GM12878 (cell line): ENCODE measurements around the gene PITPNC1. TPM values are rescaled to one million over a fixed set of nuclear protein-coding genes. Genes with fewer than 3 reads are reported as not detected.

ENCODE experiments used
- ATAC-seq: fragments of 200-7000 bp; cut with Tn5 transposase; 3 replicates; pipeline ENCODE4 v1.9.1; 2020; ENCODE audit warnings: mild to moderate bottlenecking, moderate library complexity
- BruUV-seq: library from RNA; stranded (reverse); fragments of 400-500 nt; replicated peaks from 2 replicates; lab custom pipeline; 2021; lab: Mats Ljungman, UMichigan
- CTCF ChIA-PET: fragments of 300-600 bp; sonication (Branson Sonifier 250); formaldehyde crosslinking; extraction: SDS; loops from one replicate; lab custom pipeline; 2021; ENCODE audit warnings: inconsistent platforms; lab: Yijun Ruan, JAX
- POLR2A ChIA-PET: fragments of 350-600 bp; formaldehyde crosslinking; extraction: SDS; loops from one replicate; lab custom pipeline; 2021; ENCODE audit warnings: inconsistent platforms; lab: Charles Lee
- RAD21 ChIA-PET: fragments of 300-600 bp; sonication (Branson Sonifier 250); formaldehyde crosslinking; loops from one replicate; lab custom pipeline; 2023; ENCODE audit warnings: antibody characterized with exemption; ENCODE audit not compliant: unreplicated experiment; lab: Charles Lee
- SMC1A ChIA-PET: fragments of 300-600 bp; sonication (Branson Sonifier 250); formaldehyde crosslinking; loops from one replicate; lab custom pipeline; 2023; ENCODE audit not compliant: unreplicated experiment, uncharacterized antibody; lab: Charles Lee
- DNase-seq: peaks from one replicate; pipeline ENCODE4 v3.0.0-alpha.2; 2011; ENCODE audit warnings: low read depth, low spot score
- FAIRE-seq: peaks from 3 replicates; lab custom pipeline; 2011; peaks lifted over from hg19 to GRCh38; lab: Jason Lieb, UNC
- H2AFZ ChIP-seq: 2 replicates; pipeline ENCODE4 v1.6.0; 2011; ENCODE audit warnings: low read depth, low read length, control low read depth; ENCODE audit not compliant: control insufficient read depth
- H3K27ac ChIP-seq: 2 replicates; pipeline ENCODE4 v1.5.1; 2011; ENCODE audit warnings: control low read depth; ENCODE audit not compliant: control insufficient read depth, insufficient read depth
- H3K27me3 ChIP-seq, 2 experiments: replicated peaks in 1 of 2; 2 replicates each; pipeline versions ENCODE4 v1.6.0 to v1.6.1; 2011; ENCODE audit warnings: low read length in 1 of 2; ENCODE audit not compliant: control insufficient read depth in 2 of 2, insufficient read depth in 2 of 2
- H3K36me3 ChIP-seq, 2 experiments: 2 replicates each; pipeline ENCODE4 v1.5.1; 2011; ENCODE audit warnings: low read length in 1 of 2; ENCODE audit not compliant: control insufficient read depth in 2 of 2, insufficient read depth in 2 of 2
- H3K4me1 ChIP-seq: 2 replicates; pipeline ENCODE4 v1.6.1; 2011; ENCODE audit warnings: mild to moderate bottlenecking, low read length, moderate library complexity, mixed read lengths; ENCODE audit not compliant: control insufficient read depth, insufficient read depth
- H3K4me2 ChIP-seq: 2 replicates; pipeline ENCODE4 v1.6.0; 2011; ENCODE audit warnings: control low read depth; ENCODE audit not compliant: control insufficient read depth, insufficient read depth
- H3K4me3 ChIP-seq: fragments of 200-600 bp; sonication (generic); 2 replicates; pipeline ENCODE4 v1.5.1; 2016
- H3K79me2 ChIP-seq: 2 replicates; pipeline ENCODE4 v1.6.0; 2011; ENCODE audit warnings: low read length; ENCODE audit not compliant: control insufficient read depth, insufficient read depth
- H3K9ac ChIP-seq: 2 replicates; pipeline ENCODE4 v1.8.0; 2011; ENCODE audit warnings: low read length, control low read depth, mixed read lengths; ENCODE audit not compliant: control insufficient read depth, insufficient read depth
- H3K9me3 ChIP-seq: replicated peaks from 3 replicates; pipeline ENCODE4 v1.5.1; 2011; ENCODE audit warnings: mild to moderate bottlenecking, low read length; ENCODE audit not compliant: control insufficient read depth, insufficient read depth
- H4K20me1 ChIP-seq: 2 replicates; pipeline ENCODE4 v1.6.0; 2011; ENCODE audit not compliant: control insufficient read depth, insufficient read depth
- BMI1 ChIP-seq: fragments of 450-650 bp; IDR thresholded peaks from 2 replicates; pipeline ENCODE4 v1.6.1; 2016; ENCODE audit warnings: mild to moderate bottlenecking, moderate library complexity, borderline replicate concordance
- BRCA1 ChIP-seq: IDR thresholded peaks from 2 replicates; pipeline ENCODE4 v1.6.1; 2011; ENCODE audit warnings: low read depth, low read length, improper control_type of control experiment
- CREB1 ChIP-seq: IDR thresholded peaks from 2 replicates; pipeline ENCODE4 v1.6.1; 2012; ENCODE audit warnings: low read depth, mild to moderate bottlenecking, inconsistent platforms
- EGR1 ChIP-seq, 2 experiments: IDR thresholded peaks; 1 replicate in 1 of 2; 2 replicates in 1 of 2; pipeline ENCODE4 v1.6.1; 2011 to 2012; ENCODE audit warnings: low read depth in 2 of 2, low read length in 2 of 2, borderline replicate concordance in 1 of 2, mild to moderate bottlenecking in 1 of 2, moderate library complexity in 1 of 2
- ELK1 ChIP-seq: IDR thresholded peaks from 2 replicates; pipeline ENCODE4 v1.6.1; 2012; ENCODE audit warnings: low read depth, low read length, improper control_type of control experiment
- HCFC1 ChIP-seq: fragments of 150-350 bp; IDR thresholded peaks from 2 replicates; pipeline ENCODE4 v1.6.1; 2014; ENCODE audit warnings: low read length
- NBN ChIP-seq: fragments of 450-650 bp; IDR thresholded peaks from 2 replicates; pipeline ENCODE4 v1.6.1; 2016
- PAX5 ChIP-seq: IDR thresholded peaks from 2 replicates; pipeline ENCODE4 v1.6.1; 2011; ENCODE audit warnings: low read depth, low read length, borderline replicate concordance
- RELB ChIP-seq: fragments of 450-650 bp; IDR thresholded peaks from 2 replicates; pipeline ENCODE4 v1.6.1; 2017; ENCODE audit warnings: low read depth, mild to moderate bottlenecking, moderate library complexity
- SMARCA5 ChIP-seq: fragments of 450-650 bp; IDR thresholded peaks from 2 replicates; pipeline ENCODE4 v1.6.1; 2017; ENCODE audit warnings: mild to moderate bottlenecking
- STAT1 ChIP-seq: fragments of 450-650 bp; conservative IDR thresholded peaks from 2 replicates; pipeline ENCODE4 v1.6.1; 2014; ENCODE audit warnings: antibody characterized with exemption, mild to moderate bottlenecking
- STAT3 ChIP-seq: IDR thresholded peaks from 2 replicates; pipeline ENCODE4 v1.6.1; 2011; ENCODE audit warnings: low read depth, low read length, improper control_type of control experiment
- ZNF274 ChIP-seq: IDR thresholded peaks from one replicate; pipeline ENCODE4 v1.8.0; 2011; ENCODE audit not compliant: insufficient read length, insufficient read depth
- WGBS: methylation state at CpG from one replicate; pipeline ENCODE4 v1.1.6; 2016; ENCODE audit warnings: low lambda C conversion rate; ENCODE audit not compliant: insufficient replicate concordance, insufficient coverage; ENCODE audit errors: missing lambda C conversion rate; 5-methylcytosine and 5-hydroxymethylcytosine counted together
- in situ Hi-C: fragments of 300-500 bp; cut with MboI; formaldehyde crosslinking; loops from 9 replicates; pipeline ENCODE4 v1.14.3; 2018; ENCODE audit warnings: mixed read lengths
- intact Hi-C: fragments of 100-400 bp; cut with micrococcal nuclease; formaldehyde crosslinking; loops from one replicate; pipeline ENCODE4 v1.14.2; 2022; ENCODE audit not compliant: unreplicated experiment
- polyA plus RNA-seq, 11 experiments: library from polyadenylated mRNA; depleted of rRNA in 4 of 11; unstranded in 6 of 11; stranded (reverse) in 5 of 11; fragments of >200 nt; fragmentation: Nextera tagmentation in 4 of 11; fragmentation: Illumina TruSeq in 1 of 11; extraction: Ambion mirVana in 4 of 11; extraction: Trizol in 1 of 11; gene quantifications; 1 replicate in 1 of 11; 2 replicates in 10 of 11; pipeline versions ENCODE4 v1.2.1 to v1.2.3, GENCODE V29; 2011 to 2016; ENCODE audit warnings: inconsistent platforms in 2 of 11, missing spikeins in 2 of 11, low read depth in 1 of 11
- total RNA-seq, 4 experiments: library from RNA; depleted of rRNA in 3 of 4; stranded (reverse); fragments of >200 nt in 3 of 4; fragmentation: Illumina TruSeq in 1 of 4; extraction: Trizol in 1 of 4; gene quantifications; 2 replicates each; pipeline versions ENCODE4 v1.2.1 to v1.2.3, GENCODE V29; 2013 to 2021
- TF ChIP-seq, protein P1 (sequence below): fragments of 450-650 bp; formaldehyde crosslinking; IDR thresholded peaks from 2 replicates; pipeline ENCODE4 v1.4.0; 2020; ENCODE audit warnings: mild to moderate bottlenecking, moderate library complexity
- TF ChIP-seq, protein P2 (sequence below): fragments of 450-650 bp; formaldehyde crosslinking; IDR thresholded peaks from 2 replicates; pipeline ENCODE4 v1.4.0; 2022; ENCODE audit warnings: mild to moderate bottlenecking, moderate library complexity

Gene PITPNC1
- total and polyA plus RNA-seq, 10 of the 15 experiments (the other 5 are each of a cell fraction or from before 2014, with no cell fraction given): 12.2 to 62.4 (median 47.3) TPM

GRCh38 chr17:67557921-67558320 is 180.8 kb downstream of the PITPNC1 start:
- ChIA-PET SMC1A (interaction anchor here (1.4 to 6.0 kb wide), 6 partner anchors 10 to 83 kb away, joined by 4 to 89 read pairs (median 23); no protein-coding TSS in a partner anchor), POLR2A (interaction anchor here (0.5 to 1.2 kb wide), 6 partner anchors 11 to 126 kb away, joined by 3 to 4 read pairs (median 3); no protein-coding TSS in a partner anchor), CTCF (interaction anchor here (0.6 to 6.0 kb wide), 12 partner anchors 12 to 179 kb away, joined by 3 to 100 read pairs (median 15); no protein-coding TSS in a partner anchor), RAD21 (interaction anchor here (0.9 to 4.1 kb wide), 7 partner anchors 13 to 183 kb away, joined by 3 to 52 read pairs (median 4); no protein-coding TSS in a partner anchor)
- ATAC-seq (no peak), DNase-seq (no peak), FAIRE-seq (no peak)
- H3K79me2 ChIP-seq: no peaks in the 10 kb centered on the region
- H4K20me1 ChIP-seq: no peaks in the 10 kb centered on the region
- peaks cover 2% of the 10 kb centered on the region; the same call in 1 of the 3 replicates for H3K9me3 ChIP-seq
- H3K27ac ChIP-seq: no peak overlapping the region
- intact Hi-C loops (loop anchor here (2.0 kb wide), 1 partner anchor 131 kb away; no protein-coding TSS in a partner anchor), in situ Hi-C loops (no loop called here)
- H3K4me1 ChIP-seq: peaks cover 5% of the 10 kb centered on the region
- BruUV-seq: no TSS peak
- no peak overlapping the region for H3K9ac ChIP-seq
- no peak overlapping the region for H2AFZ ChIP-seq
- no peaks in the 10 kb centered on the region for H3K27me3 ChIP-seq
- WGBS: 68% methylated on average over 5 of the region's 5 CpGs
- peaks cover 1 to 8% of the 10 kb centered on the region in 2 experiments; a peak in 2 of 4 replicates for H3K36me3 ChIP-seq
- H3K4me3 ChIP-seq: no peak overlapping the region
- H3K4me2 ChIP-seq: no peak overlapping the region
- TF ChIP-seq SMARCA5 (no peak), RELB (no peak), ELK1 (no peak), HCFC1 (no peak), ZNF274 (no peak), EGR1 (IDR thresholded peaks at IDR 0.05; ENCODE audit: borderline replicate concordance in 1 of 2, low read depth in 2 of 2, low read length in 2 of 2) (no peak), BMI1 (no peak), CREB1 (no peak), PAX5 (no peak), BRCA1 (no peak), STAT1 (no peak), STAT3 (no peak), NBN (no peak)
- TF ChIP-seq, protein P1, sequence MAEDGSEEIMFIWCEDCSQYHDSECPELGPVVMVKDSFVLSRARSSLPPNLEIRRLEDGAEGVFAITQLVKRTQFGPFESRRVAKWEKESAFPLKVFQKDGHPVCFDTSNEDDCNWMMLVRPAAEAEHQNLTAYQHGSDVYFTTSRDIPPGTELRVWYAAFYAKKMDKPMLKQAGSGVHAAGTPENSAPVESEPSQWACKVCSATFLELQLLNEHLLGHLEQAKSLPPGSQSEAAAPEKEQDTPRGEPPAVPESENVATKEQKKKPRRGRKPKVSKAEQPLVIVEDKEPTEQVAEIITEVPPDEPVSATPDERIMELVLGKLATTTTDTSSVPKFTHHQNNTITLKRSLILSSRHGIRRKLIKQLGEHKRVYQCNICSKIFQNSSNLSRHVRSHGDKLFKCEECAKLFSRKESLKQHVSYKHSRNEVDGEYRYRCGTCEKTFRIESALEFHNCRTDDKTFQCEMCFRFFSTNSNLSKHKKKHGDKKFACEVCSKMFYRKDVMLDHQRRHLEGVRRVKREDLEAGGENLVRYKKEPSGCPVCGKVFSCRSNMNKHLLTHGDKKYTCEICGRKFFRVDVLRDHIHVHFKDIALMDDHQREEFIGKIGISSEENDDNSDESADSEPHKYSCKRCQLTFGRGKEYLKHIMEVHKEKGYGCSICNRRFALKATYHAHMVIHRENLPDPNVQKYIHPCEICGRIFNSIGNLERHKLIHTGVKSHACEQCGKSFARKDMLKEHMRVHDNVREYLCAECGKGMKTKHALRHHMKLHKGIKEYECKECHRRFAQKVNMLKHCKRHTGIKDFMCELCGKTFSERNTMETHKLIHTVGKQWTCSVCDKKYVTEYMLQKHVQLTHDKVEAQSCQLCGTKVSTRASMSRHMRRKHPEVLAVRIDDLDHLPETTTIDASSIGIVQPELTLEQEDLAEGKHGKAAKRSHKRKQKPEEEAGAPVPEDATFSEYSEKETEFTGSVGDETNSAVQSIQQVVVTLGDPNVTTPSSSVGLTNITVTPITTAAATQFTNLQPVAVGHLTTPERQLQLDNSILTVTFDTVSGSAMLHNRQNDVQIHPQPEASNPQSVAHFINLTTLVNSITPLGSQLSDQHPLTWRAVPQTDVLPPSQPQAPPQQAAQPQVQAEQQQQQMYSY (CRISPR knock-in tag): no peak
- TF ChIP-seq, protein P2, sequence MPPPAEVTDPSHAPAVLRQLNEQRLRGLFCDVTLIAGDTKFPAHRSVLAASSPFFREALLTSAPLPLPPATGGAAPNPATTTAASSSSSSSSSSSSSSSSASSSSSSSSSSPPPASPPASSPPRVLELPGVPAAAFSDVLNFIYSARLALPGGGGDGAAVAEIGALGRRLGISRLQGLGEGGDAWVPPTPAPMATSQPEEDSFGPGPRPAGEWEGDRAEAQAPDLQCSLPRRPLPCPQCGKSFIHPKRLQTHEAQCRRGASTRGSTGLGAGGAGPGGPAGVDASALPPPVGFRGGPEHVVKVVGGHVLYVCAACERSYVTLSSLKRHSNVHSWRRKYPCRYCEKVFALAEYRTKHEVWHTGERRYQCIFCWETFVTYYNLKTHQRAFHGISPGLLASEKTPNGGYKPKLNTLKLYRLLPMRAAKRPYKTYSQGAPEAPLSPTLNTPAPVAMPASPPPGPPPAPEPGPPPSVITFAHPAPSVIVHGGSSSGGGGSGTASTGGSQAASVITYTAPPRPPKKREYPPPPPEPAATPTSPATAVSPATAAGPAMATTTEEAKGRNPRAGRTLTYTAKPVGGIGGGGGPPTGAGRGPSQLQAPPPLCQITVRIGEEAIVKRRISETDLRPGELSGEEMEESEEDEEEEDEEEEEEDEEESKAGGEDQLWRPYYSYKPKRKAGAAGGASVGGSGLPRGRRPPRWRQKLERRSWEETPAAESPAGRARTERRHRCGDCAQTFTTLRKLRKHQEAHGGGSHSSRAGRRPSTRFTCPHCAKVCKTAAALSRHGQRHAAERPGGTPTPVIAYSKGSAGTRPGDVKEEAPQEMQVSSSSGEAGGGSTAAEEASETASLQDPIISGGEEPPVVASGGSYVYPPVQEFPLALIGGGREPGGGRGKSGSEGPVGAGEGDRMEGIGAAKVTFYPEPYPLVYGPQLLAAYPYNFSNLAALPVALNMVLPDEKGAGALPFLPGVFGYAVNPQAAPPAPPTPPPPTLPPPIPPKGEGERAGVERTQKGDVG (CRISPR knock-in tag): no peak
